Kidney (tissue), 14 donors: ENCODE data around the gene PRKN. TPM values are rescaled to one million over a fixed set of nuclear protein-coding genes. Genes with fewer than 3 reads are reported as not detected.

ENCODE experiments used
- DNase-seq, 5 donors: peaks; one replicate each; pipeline ENCODE4 v3.0.0-alpha.2; 2013 to 2020
- FAIRE-seq: peaks from 2 replicates; lab custom pipeline; 2012; peaks lifted over from hg19 to GRCh38; lab: Jason Lieb, UNC
- H3K27ac ChIP-seq, 2 donors: one replicate each; pipeline ENCODE4 v1.7.0; 2013; ENCODE audit warnings: low read depth in 2 of 2, low read length in 2 of 2, inconsistent platforms in 1 of 2
- H3K27me3 ChIP-seq: one replicate; pipeline ENCODE4 v1.7.1; 2013; ENCODE audit warnings: low read length, inconsistent platforms; ENCODE audit not compliant: control insufficient read depth, insufficient read depth
- H3K36me3 ChIP-seq, 3 donors: one replicate each; pipeline versions ENCODE4 v1.7.0 to v1.7.1; 2013; ENCODE audit warnings: low read length in 3 of 3, control low read depth in 1 of 3, inconsistent platforms in 1 of 3; ENCODE audit not compliant: insufficient read depth in 3 of 3, control insufficient read depth in 2 of 3
- H3K4me1 ChIP-seq, 3 donors: one replicate each; pipeline versions ENCODE4 v1.7.0 to v1.7.1; 2013; ENCODE audit warnings: low read length in 3 of 3, inconsistent platforms in 1 of 3, low read depth in 1 of 3; ENCODE audit not compliant: control insufficient read depth in 2 of 3, insufficient read depth in 2 of 3
- H3K4me3 ChIP-seq, 3 donors: one replicate each; pipeline versions ENCODE4 v1.7.0 to v1.8.1; 2013; ENCODE audit warnings: low read length in 3 of 3, control low read depth in 1 of 3, inconsistent platforms in 1 of 3
- H3K9ac ChIP-seq, 3 donors: one replicate each; pipeline versions ENCODE4 v1.7.0 to v1.7.1; 2013; ENCODE audit warnings: low read length in 3 of 3, control low read depth in 1 of 3, inconsistent platforms in 1 of 3
- H3K9me3 ChIP-seq, 3 donors: one replicate each; pipeline versions ENCODE4 v1.7.0 to v1.7.1; 2013; ENCODE audit warnings: low read length in 3 of 3, control low read depth in 1 of 3, inconsistent platforms in 1 of 3; ENCODE audit not compliant: control insufficient read depth in 2 of 3, insufficient read depth in 1 of 3
- CTCF ChIP-seq: IDR thresholded peaks from 3 replicates; pipeline ENCODE4 v1.5.1; 2012; ENCODE audit warnings: mild to moderate bottlenecking, moderate library complexity, borderline replicate concordance; ENCODE audit not compliant: insufficient read depth; ENCODE audit errors: extremely low read depth
- intact Hi-C: fragments of 100-400 bp; cut with DNase I; formaldehyde crosslinking; loops from one replicate; pipeline ENCODE4 v1.11.1; 2022
- polyA plus RNA-seq: library from polyadenylated mRNA; stranded (reverse); fragments of 350-450 nt; fragmentation: Illumina TruSeq; extraction: RNeasy Lipid Tissue Mini Kit (QIAGEN cat#74804); gene quantifications from one replicate; pipeline ENCODE4 v1.2.3, GENCODE V29; 2014; ENCODE audit warnings: low read depth, low replicate concordance; ENCODE audit not compliant: insufficient read depth
- total RNA-seq: library from RNA; stranded (reverse); fragmentation: NEBNext Ultra II Directional; extraction: Animal tissue kit (Norgen Biotek cat#: 25700); gene quantifications from one replicate; pipeline ENCODE4 v1.2.1, GENCODE V29; 2021
- donor health status: control.
- donor health status: control.
- donor health status: control.
- donor health status: control.
- donor health status: control.
- donor health status: DM: yes; HTN: yes; CAD: no.
- donor health status: Normal renal cell carcinoma (clear cell type).

Gene PRKN
- total and polyA plus RNA-seq, 2 donors from 2014 or later, result 8.6 to 10.4 TPM

GRCh38 chr6:162261598-162261997, 466.0 kb downstream of the PRKN start:
- no peak overlapping the region for H3K27ac ChIP-seq
- intact Hi-C loops, result no loop called here

GRCh38 chr6:162260027-162260426, 467.5 kb downstream of the PRKN start:
- no peak overlapping the region for H3K4me3 ChIP-seq
- DNase-seq (no peak), FAIRE-seq (no peak)
- no peak overlapping the region for H3K9ac ChIP-seq
- no peaks in the 10 kb centered on the region for H3K36me3 ChIP-seq
- TF ChIP-seq CTCF, result no peak
- H3K27ac ChIP-seq, result no peak overlapping the region
- intact Hi-C loops, result no loop called here
- H3K9me3 ChIP-seq, result no peaks in the 10 kb centered on the region
- no peaks in the 10 kb centered on the region for H3K4me1 ChIP-seq
- H3K27me3 ChIP-seq, result no peaks in the 10 kb centered on the region

More at GRCh38 chr6:162261598-162261997, 466.0 kb downstream of the PRKN start:
- Histone ChIP-seq H3K4me1 (no peaks in the 10 kb centered on the region), H3K36me3 (no peaks in the 10 kb centered on the region), H3K27me3 (no peaks in the 10 kb centered on the region), H3K9me3 (no peaks in the 10 kb centered on the region), H3K9ac (no peak overlapping the region), H3K4me3 (no peak overlapping the region)
- no peak for TF ChIP-seq CTCF
- FAIRE-seq (no peak), DNase-seq (no peak)

GRCh38 chr6:162258647-162259046, 468.9 kb downstream of the PRKN start:
- Histone ChIP-seq H3K4me1 (no peaks in the 10 kb centered on the region), H3K4me3 (no peak overlapping the region), H3K36me3 (no peaks in the 10 kb centered on the region), H3K27ac (no peak overlapping the region), H3K9ac (no peak overlapping the region), H3K27me3 (no peaks in the 10 kb centered on the region), H3K9me3 (no peaks in the 10 kb centered on the region)
- DNase-seq, result no peak
- no peak for FAIRE-seq
- no peak for TF ChIP-seq CTCF
- intact Hi-C loops, result no loop called here

- no peak for TF ChIP-seq CTCF
- Histone ChIP-seq H3K27me3 (no peaks in the 10 kb centered on the region), H3K36me3 (no peaks in the 10 kb centered on the region), H3K9me3 (no peaks in the 10 kb centered on the region), H3K4me3 (no peak overlapping the region), H3K27ac (no peak overlapping the region), H3K4me1 (no peaks in the 10 kb centered on the region), H3K9ac (no peak overlapping the region)
- DNase-seq (no peak), FAIRE-seq (no peak)
- intact Hi-C loops, result no loop called here
These were observed 471.2 kb downstream of the PRKN start for GRCh38 chr6:162256361-162256760.
